Loucy (cell line): ENCODE data around the gene CHRNA3.

Experiments used
- H2AFZ ChIP-seq: fragments of 200-600 bp; sonication (generic); 2 replicates; pipeline ENCODE4 v1.6.0; 2016; ENCODE audit warnings: antibody characterized with exemption, mild to moderate bottlenecking, low read length, moderate library complexity
- H3F3A ChIP-seq: fragments of 200-600 bp; 2 replicates; pipeline ENCODE4 v1.6.0; 2016; ENCODE audit warnings: antibody characterized with exemption, low read depth, mild to moderate bottlenecking
- H3K27me3 ChIP-seq: fragments of 200-600 bp; sonication (generic); 2 replicates; pipeline ENCODE4 v1.6.1; 2014; ENCODE audit warnings: low read length, mild to moderate bottlenecking; ENCODE audit not compliant: insufficient read depth, poor library complexity, severe bottlenecking
- H3K36me3 ChIP-seq: fragments of 200-600 bp; sonication (generic); 2 replicates; pipeline ENCODE4 v1.6.1; 2016; ENCODE audit warnings: low read length; ENCODE audit not compliant: insufficient read depth
- H3K4me1 ChIP-seq: fragments of 200-600 bp; sonication (generic); 2 replicates; pipeline ENCODE4 v1.5.1; 2014; ENCODE audit warnings: low read length, mild to moderate bottlenecking; ENCODE audit not compliant: insufficient read depth, poor library complexity, severe bottlenecking
- H3K4me2 ChIP-seq: fragments of 200-600 bp; sonication (generic); 2 replicates; pipeline ENCODE4 v1.6.0; 2014; ENCODE audit warnings: antibody characterized with exemption, low read length, low read depth, mild to moderate bottlenecking; ENCODE audit not compliant: poor library complexity, severe bottlenecking
- H3K4me3 ChIP-seq: fragments of 200-600 bp; sonication (generic); 2 replicates; pipeline ENCODE4 v1.5.1; 2014; ENCODE audit warnings: low read length, mild to moderate bottlenecking, mixed read lengths; ENCODE audit not compliant: poor library complexity, severe bottlenecking
- H3K79me2 ChIP-seq: fragments of 200-600 bp; sonication (generic); 2 replicates; pipeline ENCODE4 v1.6.1; 2014; ENCODE audit warnings: low read length; ENCODE audit not compliant: insufficient read depth
- H3K9ac ChIP-seq: fragments of 200-600 bp; sonication (generic); 2 replicates; pipeline ENCODE4 v1.6.0; 2014; ENCODE audit warnings: mild to moderate bottlenecking, low read depth, low read length, moderate library complexity; ENCODE audit not compliant: poor library complexity, severe bottlenecking
- H3K9me2 ChIP-seq: fragments of 200-600 bp; sonication (generic); replicated peaks from 2 replicates; pipeline ENCODE4 v1.6.1; 2016; ENCODE audit warnings: low read depth, low read length, mixed read lengths
- H3K9me3 ChIP-seq: fragments of 200-600 bp; sonication (generic); 2 replicates; pipeline ENCODE4 v1.6.1; 2014; ENCODE audit warnings: mild to moderate bottlenecking, antibody characterized with exemption, low read length, low read depth; ENCODE audit not compliant: insufficient read depth
- H4K20me1 ChIP-seq: fragments of 200-600 bp; sonication (generic); 2 replicates; pipeline ENCODE4 v1.6.0; 2014; ENCODE audit warnings: antibody characterized with exemption, low read length, mild to moderate bottlenecking; ENCODE audit not compliant: insufficient read depth, poor library complexity, severe bottlenecking
- EZH2phosphoT487 ChIP-seq: fragments of 200-600 bp; IDR thresholded peaks from 2 replicates; pipeline ENCODE4 v1.6.1; 2018; ENCODE audit warnings: antibody characterized with exemption, mild to moderate bottlenecking, moderate library complexity, borderline replicate concordance
- TF ChIP-seq, protein P1 (sequence below): fragments of 200-600 bp; sonication (generic); conservative IDR thresholded peaks from 2 replicates; pipeline ENCODE4 v1.5.1; 2014; ENCODE audit warnings: mild to moderate bottlenecking, antibody characterized with exemption, low read length

Gene CHRNA3

DNA sequence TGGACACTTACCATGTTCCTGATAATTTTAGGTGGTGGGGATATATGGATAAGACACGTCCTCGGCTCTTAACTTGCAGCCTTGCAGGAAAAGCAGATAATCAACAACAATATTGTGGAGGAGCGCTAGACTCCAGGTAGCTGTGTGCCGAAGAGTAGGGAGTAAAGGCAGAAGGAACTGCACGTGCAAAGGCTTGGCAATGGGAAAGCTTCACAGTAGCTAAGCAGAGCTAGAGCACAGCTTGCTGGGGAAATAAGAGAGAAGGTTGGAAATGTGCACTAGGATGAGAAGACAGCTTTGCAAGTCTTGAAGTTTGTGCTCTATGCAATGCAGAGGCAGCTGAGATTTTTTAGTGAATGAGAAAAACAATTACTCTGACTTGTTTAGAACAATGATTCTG is 68.2 kb downstream of the CHRNA3 start:
- H4K20me1 ChIP-seq, result no peaks in the 10 kb centered on the region
- no peak overlapping the region for H3K4me3 ChIP-seq
- H3K4me2 ChIP-seq, result no peak overlapping the region
- TF ChIP-seq, protein P1, sequence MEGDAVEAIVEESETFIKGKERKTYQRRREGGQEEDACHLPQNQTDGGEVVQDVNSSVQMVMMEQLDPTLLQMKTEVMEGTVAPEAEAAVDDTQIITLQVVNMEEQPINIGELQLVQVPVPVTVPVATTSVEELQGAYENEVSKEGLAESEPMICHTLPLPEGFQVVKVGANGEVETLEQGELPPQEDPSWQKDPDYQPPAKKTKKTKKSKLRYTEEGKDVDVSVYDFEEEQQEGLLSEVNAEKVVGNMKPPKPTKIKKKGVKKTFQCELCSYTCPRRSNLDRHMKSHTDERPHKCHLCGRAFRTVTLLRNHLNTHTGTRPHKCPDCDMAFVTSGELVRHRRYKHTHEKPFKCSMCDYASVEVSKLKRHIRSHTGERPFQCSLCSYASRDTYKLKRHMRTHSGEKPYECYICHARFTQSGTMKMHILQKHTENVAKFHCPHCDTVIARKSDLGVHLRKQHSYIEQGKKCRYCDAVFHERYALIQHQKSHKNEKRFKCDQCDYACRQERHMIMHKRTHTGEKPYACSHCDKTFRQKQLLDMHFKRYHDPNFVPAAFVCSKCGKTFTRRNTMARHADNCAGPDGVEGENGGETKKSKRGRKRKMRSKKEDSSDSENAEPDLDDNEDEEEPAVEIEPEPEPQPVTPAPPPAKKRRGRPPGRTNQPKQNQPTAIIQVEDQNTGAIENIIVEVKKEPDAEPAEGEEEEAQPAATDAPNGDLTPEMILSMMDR, result no peak
- no peaks in the 10 kb centered on the region for H3K9me2 ChIP-seq
- no peaks in the 10 kb centered on the region for H3K27me3 ChIP-seq
- no peaks in the 10 kb centered on the region for H3K4me1 ChIP-seq
- H3K9me3 ChIP-seq, result no peaks in the 10 kb centered on the region
- no peak overlapping the region for H3K9ac ChIP-seq
- peaks cover 33% of the 10 kb centered on the region; the same call in 1 of the 2 replicates for H3K36me3 ChIP-seq
- no peak overlapping the region for H2AFZ ChIP-seq
- no peaks in the 10 kb centered on the region for H3K79me2 ChIP-seq
- no peaks in the 10 kb centered on the region; the same call in 1 of the 2 replicates for H3F3A ChIP-seq

DNA sequence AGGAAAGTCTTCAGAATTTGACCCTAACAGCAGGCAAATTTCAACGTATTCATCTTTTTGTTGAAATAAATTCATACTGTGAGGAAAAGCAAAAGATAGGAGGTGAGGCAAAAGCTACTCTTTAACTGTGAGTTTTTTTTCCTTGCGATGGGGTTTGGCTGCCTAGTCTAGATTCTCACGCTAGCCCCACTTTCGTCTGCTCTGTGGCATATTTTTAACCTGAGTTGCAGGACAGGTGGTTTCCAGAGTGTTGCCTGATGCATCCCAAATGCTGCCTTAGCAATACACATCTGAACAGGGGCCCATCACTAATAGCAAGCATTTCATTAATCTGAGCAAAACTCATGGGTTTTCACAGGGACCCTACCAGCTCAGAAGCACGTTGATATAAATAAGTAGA is 68.9 kb downstream of the CHRNA3 start:
- no peaks in the 10 kb centered on the region for H3K9me3 ChIP-seq
- no peaks in the 10 kb centered on the region; the same call in 1 of the 2 replicates for H3F3A ChIP-seq
- H3K4me3 ChIP-seq, result no peak overlapping the region
- H3K36me3 ChIP-seq, result peaks cover 40% of the 10 kb centered on the region; the same call in 1 of the 2 replicates
- no peaks in the 10 kb centered on the region for H3K9me2 ChIP-seq
- no peak overlapping the region for H3K9ac ChIP-seq
- no peak for TF ChIP-seq EZH2phosphoT487
- TF ChIP-seq, protein P1, result no peak
- no peaks in the 10 kb centered on the region for H3K79me2 ChIP-seq
- H4K20me1 ChIP-seq, result peaks cover 3% of the 10 kb centered on the region
- no peaks in the 10 kb centered on the region for H3K27me3 ChIP-seq
- H3K4me2 ChIP-seq, result no peak overlapping the region
- H3K4me1 ChIP-seq, result no peaks in the 10 kb centered on the region
- H2AFZ ChIP-seq, result no peak overlapping the region

DNA sequence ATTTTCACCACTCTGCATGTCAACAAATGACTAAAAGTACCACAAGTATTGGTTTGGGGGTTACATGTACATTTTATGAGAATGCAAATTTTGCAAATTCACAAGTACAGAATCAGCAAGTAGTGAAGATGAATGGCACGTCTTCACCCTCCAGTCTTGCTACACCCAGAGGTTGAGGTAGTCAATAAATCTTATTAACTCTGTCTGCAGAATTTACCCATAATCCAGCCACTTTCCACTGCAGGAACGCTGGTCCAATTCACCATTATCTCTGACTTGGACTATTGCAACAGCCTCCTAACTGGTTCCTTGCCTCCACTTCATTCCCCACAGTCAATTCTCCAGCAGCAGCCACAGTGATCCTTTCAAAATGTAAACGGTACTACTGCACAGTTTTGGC is 70.0 kb downstream of the CHRNA3 start:
- H3K36me3 ChIP-seq, result peaks cover 50% of the 10 kb centered on the region; the same call in 1 of the 2 replicates
- H3K4me3 ChIP-seq, result no peak overlapping the region

More for the DNA sequence above, 70.0 kb downstream of the CHRNA3 start:
- peaks cover under 1% of the 10 kb centered on the region for H3K4me1 ChIP-seq
- no peaks in the 10 kb centered on the region for H3K27me3 ChIP-seq
- H4K20me1 ChIP-seq, result peaks cover 3% of the 10 kb centered on the region
- H3K4me2 ChIP-seq, result no peak overlapping the region
- no peak for TF ChIP-seq EZH2phosphoT487
- TF ChIP-seq, protein P1, result no peak
- no peaks in the 10 kb centered on the region for H3K9me3 ChIP-seq
- H3K79me2 ChIP-seq, result peaks cover 8% of the 10 kb centered on the region; the same call in 1 of the 2 replicates
- no peaks in the 10 kb centered on the region for H3K9me2 ChIP-seq
- H3F3A ChIP-seq, result no peaks in the 10 kb centered on the region; the same call in 1 of the 2 replicates
- no peak overlapping the region for H2AFZ ChIP-seq
- H3K9ac ChIP-seq, result no peak overlapping the region
